ENCODE results near the gene GPR108.
A peak's percentile ranks its signal among the peaks of the same experiment; 100 is the strongest.
"Not testable (repeated sequence)": the region's sequence is repeated elsewhere in the genome, so short reads cannot be mapped to it uniquely, and the experiment has no call there.

The GPR108 gene

DNA sequence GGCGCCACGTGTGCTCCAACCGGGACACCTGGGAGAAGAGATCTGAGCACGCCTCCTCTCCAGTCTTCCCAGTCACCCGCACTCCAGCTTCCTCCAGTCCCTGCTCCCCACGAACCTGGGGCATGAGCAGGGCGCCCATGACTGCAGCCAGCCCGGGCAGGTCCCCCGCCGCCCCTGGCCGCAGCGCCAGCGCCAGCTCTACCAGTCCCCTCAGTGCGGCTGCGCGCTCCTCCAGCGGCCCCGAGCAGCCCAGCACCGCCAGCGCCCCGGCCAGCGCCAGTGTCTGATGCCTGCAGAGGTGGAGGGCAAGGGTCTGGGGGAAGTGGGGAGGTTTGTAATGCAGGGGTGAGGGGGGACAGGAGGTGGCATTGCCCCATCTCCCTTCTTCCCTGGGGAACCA is 16.8 kb upstream of the GPR108 start:
- no peak overlapping the region for H3K27ac ChIP-seq (ENCODE audit: low read depth, low read length)
- no peak overlapping the region for H3K9ac ChIP-seq (ENCODE audit: low read length)
- peaks cover 6% of the 10 kb centered on the region for H3K4me1 ChIP-seq (ENCODE audit: insufficient read depth, low read length)
- no peaks in the 10 kb centered on the region for H3K9me3 ChIP-seq (ENCODE audit: low read length)
- H3K4me3 ChIP-seq (ENCODE audit: low read depth in 1 of 2, low read length in 2 of 2) = no peak overlapping the region
- H3K36me3 ChIP-seq (ENCODE audit: insufficient read depth, low read length) = peaks cover 28% of the 10 kb centered on the region
- no peaks in the 10 kb centered on the region for H3K27me3 ChIP-seq (ENCODE audit: control insufficient read depth in 1 of 2, insufficient read depth in 2 of 2, low read length in 2 of 2)

DNA sequence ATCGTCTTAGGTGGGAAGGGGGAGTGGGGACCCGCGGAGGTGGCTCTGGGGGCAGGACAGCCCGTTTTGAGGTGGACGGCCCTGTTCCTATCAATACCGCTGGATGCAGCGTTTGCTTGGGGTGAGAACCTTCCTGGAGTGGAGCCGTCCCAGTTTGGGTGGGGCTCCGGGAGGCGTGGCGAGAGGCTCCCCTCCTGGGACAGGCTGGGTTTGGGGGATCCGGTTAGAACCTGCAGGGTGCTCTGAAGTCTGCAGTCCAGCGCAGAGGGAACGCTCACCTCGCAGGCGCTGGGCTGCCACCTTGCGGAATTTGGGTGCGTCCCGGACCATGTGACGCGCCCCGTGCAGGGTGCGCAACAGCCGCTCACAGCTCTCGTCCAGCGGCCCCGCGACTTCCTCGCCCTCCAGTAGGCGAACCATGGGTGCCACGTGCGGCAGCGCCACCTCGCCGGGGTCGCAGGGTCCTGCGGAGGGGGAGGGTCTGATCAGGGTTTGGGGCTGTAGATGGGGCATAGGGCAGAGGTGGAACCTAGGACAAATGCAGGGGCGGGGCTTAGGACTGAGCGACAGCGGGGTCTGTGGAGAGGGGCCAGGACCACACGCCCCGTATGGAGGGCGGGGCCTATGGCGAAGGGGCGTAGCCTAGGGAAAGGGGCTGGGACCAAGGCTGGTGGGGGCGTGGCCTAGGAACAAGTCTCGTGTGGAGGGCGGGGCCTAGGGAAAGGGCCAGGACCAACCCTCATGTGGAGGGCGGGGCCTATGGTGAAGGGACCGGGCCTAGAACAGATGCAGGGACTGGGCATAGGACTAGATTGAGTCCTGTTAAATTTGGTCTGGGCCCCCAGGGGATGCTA is 16.0 kb upstream of the GPR108 start:
- no peaks in the 10 kb centered on the region for H3K27me3 ChIP-seq (ENCODE audit: control insufficient read depth in 1 of 2, insufficient read depth in 2 of 2, low read length in 2 of 2)
- H3K4me3 ChIP-seq (ENCODE audit: low read depth in 1 of 2, low read length in 2 of 2) = peak overlapping the region; percentile 2 to 60
- peaks cover 6% of the 10 kb centered on the region for H3K4me1 ChIP-seq (ENCODE audit: insufficient read depth, low read length)
- H3K27ac ChIP-seq (ENCODE audit: low read depth, low read length) = peak overlapping the region; percentile 52
- H3K9me3 ChIP-seq (ENCODE audit: low read length) = no peaks in the 10 kb centered on the region
- H3K36me3 ChIP-seq (ENCODE audit: insufficient read depth, low read length) = peaks cover 33% of the 10 kb centered on the region
- H3K9ac ChIP-seq (ENCODE audit: low read length) = no peak overlapping the region

DNA sequence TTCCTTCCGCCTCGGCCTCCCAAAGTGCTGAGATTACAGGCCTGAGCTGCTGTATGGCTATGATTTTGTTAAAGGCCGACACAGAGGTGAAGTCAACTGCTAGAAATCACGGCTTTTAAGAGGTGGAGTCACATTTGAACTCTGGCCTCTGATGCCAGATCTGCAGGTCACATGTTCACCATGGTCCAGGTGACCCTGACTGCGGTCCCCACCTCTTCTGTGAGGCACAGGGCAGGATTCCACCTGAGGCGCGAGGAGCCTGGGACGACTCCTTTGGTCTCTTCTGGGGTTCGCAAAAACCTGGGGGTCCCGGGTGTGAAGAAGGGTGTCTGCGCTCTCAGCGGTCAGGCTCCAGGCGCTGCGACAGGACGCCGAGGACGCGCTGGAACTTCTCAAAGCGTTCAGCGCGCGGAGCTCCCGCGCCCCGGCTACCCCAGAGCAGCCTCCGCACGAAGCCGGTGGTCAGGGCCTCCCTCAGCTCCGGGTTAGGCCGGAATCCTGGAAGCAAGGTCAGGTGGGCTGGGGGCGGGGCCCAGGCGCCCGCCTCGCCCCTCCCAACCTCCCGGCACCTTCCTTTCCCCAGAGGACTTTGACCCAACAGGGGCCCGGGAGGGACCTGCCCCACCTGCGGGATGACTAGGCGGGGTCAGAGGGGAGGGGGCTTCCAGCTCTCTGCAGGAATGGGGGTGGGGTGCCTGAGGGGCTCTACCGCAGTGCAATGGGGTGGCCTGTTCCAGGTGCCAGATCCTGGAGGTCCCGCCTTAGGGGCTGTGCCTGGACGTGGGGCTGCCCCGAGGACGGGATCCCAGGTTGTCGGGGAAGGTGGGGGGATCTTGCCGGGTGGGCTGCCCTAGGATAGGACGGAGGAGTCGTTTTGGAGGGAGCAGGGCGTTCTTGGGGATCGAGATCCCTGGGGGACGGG is 15.1 kb upstream of the GPR108 start:
- Histone ChIP-seq H3K27ac (ENCODE audit: low read depth, low read length) (no peak overlapping the region), H3K27me3 (ENCODE audit: control insufficient read depth in 1 of 2, insufficient read depth in 2 of 2, low read length in 2 of 2) (no peaks in the 10 kb centered on the region), H3K4me1 (ENCODE audit: insufficient read depth, low read length) (peaks cover 6% of the 10 kb centered on the region), H3K9me3 (ENCODE audit: low read length) (no peaks in the 10 kb centered on the region), H3K9ac (ENCODE audit: low read length) (no peak overlapping the region), H3K36me3 (ENCODE audit: insufficient read depth, low read length) (peaks cover 38% of the 10 kb centered on the region), H3K4me3 (ENCODE audit: low read depth in 1 of 2, low read length in 2 of 2) (peak overlapping the region; percentile 2 to 60)

DNA sequence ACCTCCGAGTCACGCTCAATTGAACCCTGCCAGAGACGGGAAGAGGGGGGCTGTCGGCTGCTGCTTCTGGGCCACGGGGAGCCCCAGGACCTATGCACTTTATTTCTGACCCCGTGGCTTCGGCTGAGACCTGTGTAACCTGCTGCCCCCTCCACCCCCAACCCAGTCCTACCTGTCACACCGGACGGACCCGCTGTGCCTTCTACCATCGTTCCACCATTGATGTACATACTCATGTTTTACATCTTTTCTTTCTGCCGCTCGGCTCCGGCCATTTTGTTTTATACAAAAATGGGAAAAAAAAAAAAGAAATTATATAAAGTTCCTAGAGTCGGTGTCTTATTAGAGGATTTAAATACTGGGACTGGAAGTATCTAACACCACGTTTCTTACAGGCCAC is 13.8 kb upstream of the GPR108 start:
- no peaks in the 10 kb centered on the region for H3K9me3 ChIP-seq (ENCODE audit: low read length)
- H3K27me3 ChIP-seq (ENCODE audit: control insufficient read depth in 1 of 2, insufficient read depth in 2 of 2, low read length in 2 of 2) = no peaks in the 10 kb centered on the region
- H3K27ac ChIP-seq (ENCODE audit: low read depth, low read length) = no peak overlapping the region
- H3K4me3 ChIP-seq (ENCODE audit: low read depth in 1 of 2, low read length in 2 of 2) = no peak overlapping the region
- H3K4me1 ChIP-seq (ENCODE audit: insufficient read depth, low read length) = peaks cover 6% of the 10 kb centered on the region
- peaks cover 50% of the 10 kb centered on the region for H3K36me3 ChIP-seq (ENCODE audit: insufficient read depth, low read length)
- H3K9ac ChIP-seq (ENCODE audit: low read length) = no peak overlapping the region

DNA sequence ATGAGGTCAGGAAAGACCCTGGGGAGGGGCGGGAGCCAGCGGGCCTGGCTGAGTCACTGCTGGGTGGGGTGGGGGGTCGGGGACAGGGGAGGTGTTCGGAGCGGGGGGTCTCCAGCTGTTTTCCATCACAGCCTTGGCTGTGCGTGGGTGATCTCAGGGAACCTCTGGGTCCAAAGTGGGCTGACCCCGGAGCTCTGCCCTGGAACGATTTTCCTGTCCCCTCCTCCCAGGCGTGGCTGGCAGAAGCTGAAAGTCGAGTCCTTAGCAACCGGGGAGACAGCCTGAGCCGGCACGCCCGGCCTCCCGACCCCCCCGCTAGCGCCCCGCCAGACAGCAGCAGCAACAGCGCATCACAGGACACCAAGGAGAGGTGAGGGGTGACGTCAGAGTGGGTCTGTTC is 12.7 kb upstream of the GPR108 start:
- Histone ChIP-seq H3K4me1 (ENCODE audit: insufficient read depth, low read length) (peaks cover 13% of the 10 kb centered on the region), H3K9me3 (ENCODE audit: low read length) (no peaks in the 10 kb centered on the region), H3K36me3 (ENCODE audit: insufficient read depth, low read length) (peaks cover 58% of the 10 kb centered on the region), H3K27me3 (ENCODE audit: control insufficient read depth in 1 of 2, insufficient read depth in 2 of 2, low read length in 2 of 2) (no peaks in the 10 kb centered on the region), H3K9ac (ENCODE audit: low read length) (no peak overlapping the region), H3K4me3 (ENCODE audit: low read depth in 1 of 2, low read length in 2 of 2) (no peak overlapping the region), H3K27ac (ENCODE audit: low read depth, low read length) (no peak overlapping the region)

DNA sequence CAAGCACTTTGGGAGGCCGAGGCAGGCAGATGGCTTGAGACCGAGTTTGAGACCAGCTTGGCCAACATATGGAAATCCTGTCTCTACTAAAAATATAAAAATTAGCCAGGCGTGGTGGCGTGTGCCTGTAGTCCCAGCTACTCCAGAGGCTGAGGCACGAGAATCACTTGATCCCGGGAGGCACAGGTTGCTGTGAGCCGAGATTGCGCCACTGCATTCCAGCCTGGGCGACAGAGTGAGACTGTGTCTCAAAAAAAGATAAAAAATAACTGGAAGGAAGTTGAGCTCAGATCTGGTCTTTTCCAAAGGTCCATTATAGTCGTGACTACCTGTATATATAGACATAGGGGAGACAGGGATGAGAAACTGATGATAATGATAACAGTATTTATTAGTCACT is 11.2 kb upstream of the GPR108 start:
- H3K9ac ChIP-seq (ENCODE audit: low read length); H3K4me3 ChIP-seq (ENCODE audit: low read depth in 1 of 2, low read length in 2 of 2); H3K27ac ChIP-seq (ENCODE audit: low read depth, low read length); H3K9me3 ChIP-seq (ENCODE audit: low read length); H3K27me3 ChIP-seq (ENCODE audit: control insufficient read depth in 1 of 2, insufficient read depth in 2 of 2, low read length in 2 of 2): not testable (repeated sequence)
- Histone ChIP-seq H3K4me1 (ENCODE audit: insufficient read depth, low read length) (peaks cover 27% of the 10 kb centered on the region), H3K36me3 (ENCODE audit: insufficient read depth, low read length) (peaks cover 67% of the 10 kb centered on the region)

DNA sequence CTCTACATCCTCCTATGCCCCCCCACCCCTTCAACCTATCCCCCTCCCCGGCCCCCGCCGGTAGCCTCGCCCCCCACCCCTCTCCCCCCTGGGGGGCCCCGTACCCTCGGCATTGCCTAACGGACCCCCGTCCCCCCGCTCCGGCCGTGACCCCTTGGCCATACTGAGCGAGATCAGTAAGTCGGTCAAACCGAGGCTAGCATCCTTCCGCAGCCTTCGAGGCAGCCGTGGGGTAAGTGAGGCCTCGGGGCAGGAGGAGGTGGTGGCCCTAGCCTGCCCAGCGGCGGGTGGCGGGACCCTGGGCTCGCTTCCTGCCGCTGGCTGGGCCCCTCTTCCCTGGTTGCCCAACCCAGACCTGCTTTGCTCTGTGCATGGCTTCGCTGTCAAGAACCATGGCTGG is 8.6 kb upstream of the GPR108 start:
- no peak overlapping the region for H3K4me3 ChIP-seq (ENCODE audit: low read depth in 1 of 2, low read length in 2 of 2)
- peaks cover 25% of the 10 kb centered on the region for H3K4me1 ChIP-seq (ENCODE audit: insufficient read depth, low read length)
- H3K36me3 ChIP-seq (ENCODE audit: insufficient read depth, low read length) = peaks cover 60% of the 10 kb centered on the region
- H3K9ac ChIP-seq (ENCODE audit: low read length) = no peak overlapping the region
- H3K27ac ChIP-seq (ENCODE audit: low read depth, low read length) = no peak overlapping the region
- no peaks in the 10 kb centered on the region for H3K9me3 ChIP-seq (ENCODE audit: low read length)
- no peaks in the 10 kb centered on the region for H3K27me3 ChIP-seq (ENCODE audit: control insufficient read depth in 1 of 2, insufficient read depth in 2 of 2, low read length in 2 of 2)

DNA sequence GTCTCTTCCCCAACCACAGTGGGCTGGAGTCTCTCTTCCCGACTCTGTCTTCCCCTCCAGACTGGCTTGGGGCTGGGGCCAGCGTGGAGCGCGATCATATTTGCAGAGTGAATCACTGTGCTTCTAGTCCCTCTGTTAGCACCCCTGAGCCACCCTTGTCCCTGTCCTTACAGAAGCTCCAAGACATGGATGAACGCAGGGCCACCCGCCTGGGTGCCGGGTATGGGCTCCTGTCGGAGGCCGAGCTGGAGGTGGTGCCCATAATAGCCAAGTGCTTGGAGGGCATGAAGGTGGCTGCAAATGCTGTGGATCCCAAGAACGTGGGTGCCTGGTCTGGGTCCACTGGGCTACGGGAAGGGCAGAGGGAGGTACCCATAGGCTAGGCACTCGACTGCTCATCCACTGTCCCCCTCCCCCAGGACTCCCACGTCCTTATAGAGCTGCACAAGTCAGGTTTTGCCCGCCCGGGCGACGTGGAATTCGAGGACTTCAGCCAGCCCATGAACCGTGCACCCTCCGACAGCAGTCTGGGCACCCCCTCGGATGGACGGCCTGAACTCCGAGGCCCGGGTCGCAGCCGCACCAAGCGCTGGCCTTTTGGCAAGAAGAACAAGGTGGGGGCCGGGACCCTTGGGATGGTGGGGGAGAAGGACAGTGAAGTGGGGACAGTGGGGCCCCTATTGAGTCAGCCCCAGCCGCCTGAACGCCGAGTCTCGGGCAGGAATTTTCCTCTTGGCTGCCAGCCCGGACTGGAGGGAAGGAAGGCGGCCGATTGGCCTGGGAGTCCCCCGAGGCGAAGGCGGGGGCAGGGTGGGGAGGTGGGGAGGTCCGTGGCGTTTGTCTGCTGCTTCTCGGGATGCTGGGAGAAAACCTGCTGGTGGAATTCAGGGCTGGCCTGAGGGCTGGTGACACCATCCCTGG is 7.3 kb upstream of the GPR108 start:
- Histone ChIP-seq H3K36me3 (ENCODE audit: insufficient read depth, low read length) (peaks cover 50% of the 10 kb centered on the region), H3K9me3 (ENCODE audit: low read length) (no peaks in the 10 kb centered on the region), H3K4me3 (ENCODE audit: low read depth in 1 of 2, low read length in 2 of 2) (peak overlapping the region; percentile 2 to 39), H3K27me3 (ENCODE audit: control insufficient read depth in 1 of 2, insufficient read depth in 2 of 2, low read length in 2 of 2) (no peaks in the 10 kb centered on the region), H3K4me1 (ENCODE audit: insufficient read depth, low read length) (peaks cover 25% of the 10 kb centered on the region), H3K9ac (ENCODE audit: low read length) (peak overlapping the region; percentile 53), H3K27ac (ENCODE audit: low read depth, low read length) (peak overlapping the region; percentile 88)

DNA sequence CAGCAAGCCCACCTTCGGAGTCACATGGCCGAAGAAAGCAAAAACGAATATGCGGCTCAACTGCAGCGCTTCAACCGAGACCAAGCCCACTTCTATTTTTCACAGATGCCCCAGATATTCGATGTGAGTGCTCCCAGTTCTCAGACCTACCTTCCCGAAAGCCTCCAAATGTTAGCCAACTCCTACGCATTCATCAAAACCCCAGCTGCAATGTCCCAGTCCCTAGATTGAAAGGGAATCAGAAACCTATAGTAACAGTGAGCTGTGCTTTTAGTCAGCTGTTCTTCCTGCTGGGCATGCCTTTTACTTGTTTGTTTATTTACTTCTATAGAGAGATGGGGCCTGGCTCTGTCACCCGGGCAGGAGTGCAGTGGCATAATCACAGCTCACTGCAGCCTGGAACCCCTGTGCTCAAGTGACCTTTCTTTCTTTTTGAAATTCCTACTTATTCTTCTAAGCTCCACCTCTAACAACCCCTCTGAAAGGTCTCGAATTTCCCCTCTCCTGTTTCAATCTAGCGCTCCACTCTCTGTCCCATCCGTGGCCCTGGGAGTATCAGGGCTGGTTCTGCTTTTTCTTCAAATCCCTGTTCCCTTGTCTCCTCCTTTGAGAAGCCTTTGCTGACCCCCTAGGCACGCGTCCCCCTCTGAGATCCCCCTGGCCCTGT is 6.5 kb upstream of the GPR108 start:
- peaks cover 45% of the 10 kb centered on the region for H3K36me3 ChIP-seq (ENCODE audit: insufficient read depth, low read length)
- no peaks in the 10 kb centered on the region for H3K27me3 ChIP-seq (ENCODE audit: control insufficient read depth in 1 of 2, insufficient read depth in 2 of 2, low read length in 2 of 2)
- peak overlapping the region; percentile 88 for H3K27ac ChIP-seq (ENCODE audit: low read depth, low read length)
- H3K9me3 ChIP-seq (ENCODE audit: low read length) = no peaks in the 10 kb centered on the region
- peak overlapping the region in 1 of 2 donors; percentile 39 for H3K4me3 ChIP-seq (ENCODE audit: low read depth in 1 of 2, low read length in 2 of 2)
- peak overlapping the region; percentile 53 for H3K9ac ChIP-seq (ENCODE audit: low read length)
- H3K4me1 ChIP-seq (ENCODE audit: insufficient read depth, low read length) = peaks cover 29% of the 10 kb centered on the region

DNA sequence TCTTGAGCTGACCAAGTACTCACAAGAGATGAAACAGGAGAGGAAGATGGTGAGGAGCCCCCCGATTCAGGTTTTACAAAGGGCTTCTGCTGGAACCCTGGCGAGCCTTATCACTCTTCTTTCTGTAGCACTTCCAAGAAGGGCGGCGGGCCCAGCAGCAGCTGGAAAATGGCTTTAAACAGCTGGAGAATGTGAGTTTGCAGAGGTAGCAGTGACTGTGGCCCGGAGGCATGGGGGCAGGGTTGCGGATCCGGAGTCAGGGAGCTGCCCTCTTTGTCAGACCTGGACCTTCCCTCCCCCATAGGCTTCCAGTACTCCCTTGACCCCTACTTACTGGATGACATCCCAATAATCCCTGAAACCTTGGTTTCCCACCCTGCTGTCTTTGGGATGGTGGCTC is 5.7 kb upstream of the GPR108 start:
- Histone ChIP-seq H3K27me3 (ENCODE audit: control insufficient read depth in 1 of 2, insufficient read depth in 2 of 2, low read length in 2 of 2) (no peaks in the 10 kb centered on the region), H3K36me3 (ENCODE audit: insufficient read depth, low read length) (peaks cover 37% of the 10 kb centered on the region), H3K27ac (ENCODE audit: low read depth, low read length) (no peak overlapping the region), H3K4me1 (ENCODE audit: insufficient read depth, low read length) (peaks cover 37% of the 10 kb centered on the region), H3K9me3 (ENCODE audit: low read length) (no peaks in the 10 kb centered on the region), H3K4me3 (ENCODE audit: low read depth in 1 of 2, low read length in 2 of 2) (no peak overlapping the region), H3K9ac (ENCODE audit: low read length) (no peak overlapping the region)
